Panc1 (cell line): ENCODE measurements around the gene NDUFB2. TPM values are rescaled to one million over a fixed set of nuclear protein-coding genes. Genes with fewer than 3 reads are reported as not detected.
"Not testable (repeated sequence)": the region's sequence is repeated elsewhere in the genome, so short reads cannot be mapped to it uniquely, and the experiment has no call there.

Source experiments
- ATAC-seq: fragments of 200-7000 bp; cut with Tn5 transposase; 2 replicates; pipeline ENCODE4 v1.9.1; 2020; ENCODE audit warnings: mild to moderate bottlenecking, moderate library complexity
- BruUV-seq: library from RNA; stranded (reverse); fragments of 400-500 nt; replicated peaks from 2 replicates; lab custom pipeline; 2021; lab: Mats Ljungman, UMichigan
- CTCF ChIA-PET: fragments of 300-600 bp; sonication (Branson Sonifier 250); formaldehyde crosslinking; loops from one replicate; lab custom pipeline; 2022; ENCODE audit warnings: antibody characterized with exemption; lab: Charles Lee
- POLR2A ChIA-PET: fragments of 300-600 bp; sonication (Branson Sonifier 250); formaldehyde crosslinking; loops from one replicate; lab custom pipeline; 2022; ENCODE audit warnings: antibody characterized with exemption; lab: Charles Lee
- DNase-seq: peaks from one replicate; pipeline ENCODE4 v3.0.0-alpha.2; 2010; ENCODE audit warnings: low read depth, low spot score
- H3K27ac ChIP-seq: 2 replicates; pipeline ENCODE4 v1.5.1; 2011; ENCODE audit warnings: mild to moderate bottlenecking, low read length, inconsistent platforms
- H3K27me3 ChIP-seq: fragments of 200-500 bp; sonication (Bioruptor generic); 2 replicates; pipeline ENCODE4 v1.6.0; 2014; ENCODE audit warnings: low read length, inconsistent platforms; ENCODE audit not compliant: control insufficient read depth, insufficient read depth
- H3K36me3 ChIP-seq: fragments of 200-500 bp; sonication (Bioruptor generic); 2 replicates; pipeline ENCODE4 v1.5.1; 2014; ENCODE audit warnings: inconsistent platforms, mild to moderate bottlenecking, low read length, moderate library complexity; ENCODE audit not compliant: control insufficient read depth, insufficient read depth
- H3K4me1 ChIP-seq: 2 replicates; pipeline ENCODE4 v1.5.1; 2011; ENCODE audit warnings: inconsistent platforms, mild to moderate bottlenecking, low read length, moderate library complexity; ENCODE audit not compliant: control insufficient read depth, insufficient read depth
- H3K4me3 ChIP-seq, 2 experiments: 2 replicates each; pipeline ENCODE4 v1.5.1; 2011 to 2012; ENCODE audit warnings: low read depth in 2 of 2, low read length in 2 of 2, mild to moderate bottlenecking in 2 of 2, inconsistent platforms in 1 of 2, moderate library complexity in 1 of 2
- H3K9me3 ChIP-seq: fragments of 200-500 bp; sonication (Bioruptor generic); 2 replicates; pipeline ENCODE4 v1.5.1; 2014; ENCODE audit warnings: low read depth, mild to moderate bottlenecking, inconsistent platforms, low read length, moderate library complexity; ENCODE audit not compliant: control insufficient read depth, insufficient read depth
- CTCF ChIP-seq: fragments of 450-650 bp; IDR thresholded peaks from 2 replicates; pipeline ENCODE4 v1.5.1; 2017; ENCODE audit warnings: mild to moderate bottlenecking
- POLR2AphosphoS5 ChIP-seq: IDR thresholded peaks from 2 replicates; pipeline ENCODE4 v1.6.1; 2012; ENCODE audit warnings: mild to moderate bottlenecking, low read depth, low read length, moderate library complexity
- REST ChIP-seq, 2 experiments: IDR thresholded peaks; 2 replicates each; pipeline ENCODE4 v1.6.1; 2011 to 2012; ENCODE audit warnings: low read depth in 2 of 2, control low read depth in 1 of 2, low read length in 1 of 2, mild to moderate bottlenecking in 1 of 2, moderate library complexity in 1 of 2; ENCODE audit not compliant: insufficient read depth in 1 of 2
- SIN3A ChIP-seq: IDR thresholded peaks from 2 replicates; pipeline ENCODE4 v1.6.1; 2012; ENCODE audit warnings: low read depth, mild to moderate bottlenecking, low read length, moderate library complexity, borderline replicate concordance; ENCODE audit not compliant: insufficient read depth
- TCF7L2 ChIP-seq: IDR thresholded peaks from 2 replicates; pipeline ENCODE4 v1.6.1; 2011; ENCODE audit warnings: mild to moderate bottlenecking, low read depth, low read length, inconsistent platforms
- in situ Hi-C: cut with HindIII; loops from 2 replicates; pipeline ENCODE4 v1.10.0; 2016; ENCODE audit warnings: low sequenced_read_pairs, low pct_unique_long_range_greater_than_20kb
- intact Hi-C: fragments of 100-400 bp; cut with micrococcal nuclease; formaldehyde crosslinking; loops from one replicate; pipeline ENCODE4 v1.10.0; 2022; ENCODE audit not compliant: unreplicated experiment
- total RNA-seq: library from RNA; stranded (reverse); gene quantifications from one replicate; pipeline ENCODE4 v1.2.1, GENCODE V29; 2021; ENCODE audit not compliant: unreplicated experiment

Gene NDUFB2
- total RNA-seq, 1 experiment from 2014 or later = 246 TPM

DNA sequence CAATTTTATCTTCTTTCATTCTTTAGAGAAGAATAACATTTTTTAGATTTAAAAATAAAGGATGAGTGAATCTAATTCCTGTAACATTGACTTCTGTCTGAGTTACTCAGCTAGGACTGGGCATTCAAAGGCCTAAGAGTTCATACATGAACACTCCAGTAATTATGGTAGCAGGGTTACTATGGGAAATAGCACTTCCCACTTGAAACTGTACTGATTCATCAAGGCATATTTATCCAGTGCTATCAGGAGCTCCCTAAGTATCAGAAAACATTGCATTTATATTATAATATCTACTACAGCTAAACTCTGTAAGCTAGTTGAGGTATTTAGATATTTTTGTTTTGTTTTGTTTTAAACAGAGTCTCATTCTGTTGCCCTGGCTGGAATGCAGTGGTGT is 41.8 kb downstream of the NDUFB2 start:
- CTCF ChIA-PET = no interaction called here
- intact Hi-C loops = no loop called here
- Histone ChIP-seq H3K27me3 (no peaks in the 10 kb centered on the region), H3K36me3 (peaks cover 8% of the 10 kb centered on the region), H3K4me1 (no peaks in the 10 kb centered on the region), H3K27ac (no peak overlapping the region), H3K9me3 (no peaks in the 10 kb centered on the region), H3K4me3 (no peak overlapping the region)
- POLR2A ChIA-PET = no interaction called here
- no peak for ATAC-seq
- DNase-seq = no peak
- TF ChIP-seq CTCF (no peak), TCF7L2 (no peak), POLR2AphosphoS5 (no peak), SIN3A (no peak), REST (IDR thresholded peaks at IDR 0.05; ENCODE audit: insufficient read depth in 1 of 2, low read depth in 2 of 2, low read length in 1 of 2) (no peak)
- in situ Hi-C loops = no loop called here
- BruUV-seq = no TSS peak

DNA sequence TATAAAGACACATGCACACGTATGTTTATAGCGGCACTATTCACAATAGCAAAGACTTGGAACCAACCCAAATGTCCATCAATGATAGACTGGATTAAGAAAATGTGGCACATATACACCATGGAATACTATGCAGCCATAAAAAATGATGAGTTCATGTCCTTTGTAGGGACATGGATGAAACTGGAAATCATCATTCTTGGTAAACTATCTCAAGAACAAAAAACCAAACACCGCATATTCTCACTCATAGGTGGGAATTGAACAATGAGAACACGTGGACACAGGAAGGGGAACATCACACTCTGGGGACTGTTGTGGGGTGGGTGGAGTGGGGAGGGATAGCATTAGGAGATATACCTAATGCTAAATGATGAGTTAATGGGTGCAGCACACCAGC is 46.7 kb downstream of the NDUFB2 start:
- CTCF ChIA-PET, in situ Hi-C loops, H3K4me1 ChIP-seq, POLR2A ChIA-PET, H3K4me3 ChIP-seq, intact Hi-C loops, BruUV-seq, H3K27ac ChIP-seq, H3K27me3 ChIP-seq, H3K9me3 ChIP-seq, H3K36me3 ChIP-seq, ATAC-seq, DNase-seq: not testable (repeated sequence)

DNA sequence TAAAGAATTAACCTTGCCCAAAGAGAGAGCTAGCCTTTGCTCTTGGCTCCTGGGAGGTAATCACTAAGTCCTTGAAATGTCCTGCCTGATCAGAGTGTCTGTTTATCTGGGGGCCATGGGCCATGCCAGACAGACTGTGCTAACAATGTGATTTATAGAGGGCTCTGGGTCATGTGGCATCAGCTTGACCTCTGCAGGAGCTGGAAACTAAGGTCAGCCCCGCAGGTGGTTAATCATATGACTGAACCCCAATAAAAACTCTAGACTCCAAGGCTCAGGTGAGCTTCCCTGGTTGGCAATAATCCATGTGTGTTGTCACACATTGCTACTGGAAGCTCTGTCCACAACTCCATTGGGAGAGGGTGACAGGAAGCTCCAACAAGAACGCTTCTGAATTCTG is 47.5 kb downstream of the NDUFB2 start:
- in situ Hi-C loops (no loop called here), intact Hi-C loops (no loop called here)
- CTCF ChIA-PET = no interaction called here
- Histone ChIP-seq H3K4me3 (no peak overlapping the region), H3K9me3 (no peaks in the 10 kb centered on the region), H3K36me3 (peaks cover 6% of the 10 kb centered on the region), H3K4me1 (no peaks in the 10 kb centered on the region), H3K27ac (no peak overlapping the region), H3K27me3 (no peaks in the 10 kb centered on the region)
- DNase-seq = no peak
- POLR2A ChIA-PET = interaction anchor here (0.7 kb wide), 1 partner anchor 10 kb away, joined by 3 read pairs; no protein-coding TSS in a partner anchor
- TF ChIP-seq SIN3A (no peak), CTCF (no peak), TCF7L2 (no peak), REST (IDR thresholded peaks at IDR 0.05; ENCODE audit: insufficient read depth in 1 of 2, low read depth in 2 of 2, low read length in 1 of 2) (no peak), POLR2AphosphoS5 (no peak)
- no TSS peak for BruUV-seq
- ATAC-seq = no peak
